Mucosa of descending colon (tissue), 3 donors: ENCODE results near the gene DDAH1. TPM values are rescaled to one million over a fixed set of nuclear protein-coding genes. Genes with fewer than 3 reads are reported as not detected.

Experiments
- ATAC-seq: fragments of 200-7000 bp; cut with Tn5 transposase; one replicate; pipeline ENCODE4 v1.9.1; 2020; ENCODE audit warnings: mild to moderate bottlenecking, moderate library complexity
- DNase-seq, 3 donors: peaks; one replicate each; pipeline ENCODE4 v3.0.0-alpha.2; 2020
- H3K36me3 ChIP-seq: fragments of 200-600 bp; one replicate; pipeline ENCODE4 v1.8.0; 2021; ENCODE audit warnings: low read depth, mild to moderate bottlenecking
- H3K4me1 ChIP-seq: fragments of 200-600 bp; one replicate; pipeline ENCODE4 v1.8.0; 2021; ENCODE audit warnings: low read depth, mild to moderate bottlenecking
- H3K4me3 ChIP-seq: fragments of 200-600 bp; one replicate; pipeline ENCODE4 v1.8.0; 2021; ENCODE audit warnings: mild to moderate bottlenecking
- H3K9me3 ChIP-seq: fragments of 200-600 bp; one replicate; pipeline ENCODE4 v1.8.0; 2021; ENCODE audit warnings: mild to moderate bottlenecking
- intact Hi-C, 2 donors: fragments of 100-400 bp; cut with DNase I in 1 of 2; cut with micrococcal nuclease in 1 of 2; formaldehyde crosslinking; loops; one replicate each; pipeline versions ENCODE4 v1.11.0 to v1.11.1; 2022; cut with DNase I, micrococcal nuclease
- total RNA-seq, 3 donors: library from RNA; stranded (reverse); fragmentation: NEBNext Ultra II Directional in 2 of 3; extraction: Animal tissue kit (Norgen Biotek cat#: 25700) in 2 of 3; gene quantifications; one replicate each; pipeline versions ENCODE4 v1.2.1 to v1.2.4, GENCODE V29; 2021 to 2023
- TF ChIP-seq, protein P1 (sequence below): fragments of 200-600 bp; IDR thresholded peaks from one replicate; pipeline ENCODE4 v1.8.0; 2022; ENCODE audit warnings: antibody characterized with exemption, mild to moderate bottlenecking
- donor health status: DM: no; HTN: no; CAD: no; lungs with moderate emphysema.
- donor health status: DM: no; HTN: no; CAD: no.
- donor health status: DM: no; HTN: yes; CAD: no.

Gene DDAH1
- total RNA-seq, 3 donors from 2014 or later: 45.9 to 86.3 (median 74.1) TPM

DNA sequence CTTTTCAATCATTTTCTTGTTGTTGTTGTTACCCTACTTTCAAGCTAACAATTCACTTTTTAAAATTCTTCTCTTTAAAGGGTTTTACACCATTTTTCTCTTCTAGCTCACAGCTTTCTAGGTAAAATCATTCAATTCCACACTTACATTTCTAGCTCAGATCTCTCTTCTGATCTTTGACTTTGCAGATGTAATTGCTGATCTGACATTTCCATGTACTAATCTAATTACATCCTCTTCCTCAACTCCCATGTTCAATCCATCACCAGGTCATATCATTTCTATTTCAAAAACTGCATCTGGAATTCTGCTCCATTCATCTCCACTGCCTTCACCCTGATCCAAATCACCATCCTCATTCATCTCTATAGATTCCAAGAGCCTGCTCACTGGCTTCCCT is 191.6 kb downstream of the DDAH1 start:
- Histone ChIP-seq H3K4me3 (no peak overlapping the region), H3K4me1 (peaks cover 59% of the 10 kb centered on the region), H3K36me3 (peaks cover 8% of the 10 kb centered on the region), H3K9me3 (no peaks in the 10 kb centered on the region)
- TF ChIP-seq, protein P1, sequence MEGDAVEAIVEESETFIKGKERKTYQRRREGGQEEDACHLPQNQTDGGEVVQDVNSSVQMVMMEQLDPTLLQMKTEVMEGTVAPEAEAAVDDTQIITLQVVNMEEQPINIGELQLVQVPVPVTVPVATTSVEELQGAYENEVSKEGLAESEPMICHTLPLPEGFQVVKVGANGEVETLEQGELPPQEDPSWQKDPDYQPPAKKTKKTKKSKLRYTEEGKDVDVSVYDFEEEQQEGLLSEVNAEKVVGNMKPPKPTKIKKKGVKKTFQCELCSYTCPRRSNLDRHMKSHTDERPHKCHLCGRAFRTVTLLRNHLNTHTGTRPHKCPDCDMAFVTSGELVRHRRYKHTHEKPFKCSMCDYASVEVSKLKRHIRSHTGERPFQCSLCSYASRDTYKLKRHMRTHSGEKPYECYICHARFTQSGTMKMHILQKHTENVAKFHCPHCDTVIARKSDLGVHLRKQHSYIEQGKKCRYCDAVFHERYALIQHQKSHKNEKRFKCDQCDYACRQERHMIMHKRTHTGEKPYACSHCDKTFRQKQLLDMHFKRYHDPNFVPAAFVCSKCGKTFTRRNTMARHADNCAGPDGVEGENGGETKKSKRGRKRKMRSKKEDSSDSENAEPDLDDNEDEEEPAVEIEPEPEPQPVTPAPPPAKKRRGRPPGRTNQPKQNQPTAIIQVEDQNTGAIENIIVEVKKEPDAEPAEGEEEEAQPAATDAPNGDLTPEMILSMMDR: no peak
- DNase-seq (no peak), ATAC-seq (no peak)
- intact Hi-C loops: no loop called here

GRCh38 chr1:85268801-85269585 is 196.0 kb downstream of the DDAH1 start:
- DNase-seq (no peak), ATAC-seq (peak; percentile 73)
- Histone ChIP-seq H3K4me1 (peaks cover 41% of the 10 kb centered on the region), H3K36me3 (peaks cover 14% of the 10 kb centered on the region), H3K9me3 (no peaks in the 10 kb centered on the region), H3K4me3 (no peak overlapping the region)
- TF ChIP-seq, protein P1: no peak
- intact Hi-C loops: no loop called here

Other genes starting within 250 kb of the DDAH1 start
- gene C1orf52, start 205.5 kb downstream of the DDAH1 start, total RNA-seq: 10 to 100 TPM; 17.4 to 24.7 (median 19.2) TPM
- 100 to 1,000 TPM in 2 of 3 donors, 10 to 100 TPM in 1; 63.5 to 128 (median 121) TPM for gene BCL10, start 188.5 kb downstream of the DDAH1 start, total RNA-seq
- gene CCN1, start 115.6 kb upstream of the DDAH1 start, total RNA-seq: 10 to 100 TPM in 2 of 3 donors, 1 to 10 TPM in 1; 8.1 to 94.0 (median 20.2) TPM
- gene ZNHIT6, start 243.3 kb upstream of the DDAH1 start, total RNA-seq: 10 to 100 TPM in 2 of 3 donors, 1 to 10 TPM in 1; 8.8 to 16.5 (median 10.5) TPM